Amniotic stem cell (primary cell): ENCODE data around the gene DYNC1I1.

Experiments
- DNase-seq: peaks from one replicate; lab custom pipeline; 2025; lab: John Stamatoyannopoulos, UW

The DYNC1I1 gene

GRCh38 chr7:96026010-96026409 lies 253.7 kb downstream of the DYNC1I1 start:
- no peak for DNase-seq

DNA sequence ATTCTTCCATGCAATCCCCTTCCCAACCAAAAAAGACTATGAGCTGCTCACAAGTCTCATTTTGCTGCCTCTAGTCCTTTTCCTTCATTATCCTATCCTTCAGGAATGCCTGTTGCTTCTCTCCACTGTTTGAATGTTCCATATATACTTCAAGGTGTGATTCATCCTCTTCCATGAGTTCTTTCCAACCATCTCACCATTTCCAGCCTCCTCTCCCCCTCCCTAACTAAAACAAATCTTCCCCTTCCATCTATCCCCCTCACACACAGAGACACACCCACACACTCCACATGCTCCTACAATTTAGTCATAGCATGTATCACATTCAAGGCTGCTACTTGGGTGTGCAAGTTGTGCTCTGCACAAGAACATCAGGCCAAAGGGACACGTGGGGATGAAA lies 254.3 kb downstream of the DYNC1I1 start:
- DNase-seq, result no peak

DNA sequence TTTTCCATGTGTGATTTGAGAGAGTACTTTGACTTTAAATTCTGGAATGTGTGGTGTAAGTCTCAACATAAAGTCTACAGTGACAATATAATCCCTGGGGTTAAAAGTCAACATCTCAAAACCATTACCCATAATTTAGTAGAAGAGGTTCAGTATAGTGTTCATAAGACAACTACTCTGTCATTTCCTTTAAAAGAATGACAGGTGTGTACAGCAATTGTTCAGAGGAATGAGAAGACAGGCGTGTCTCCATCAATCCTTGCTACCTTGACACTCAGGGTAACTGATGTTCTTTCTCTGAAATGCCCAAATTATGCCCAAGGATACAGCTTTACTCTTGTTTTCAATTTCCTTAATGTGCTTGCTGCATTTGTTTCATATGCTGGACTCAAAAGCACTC lies 256.4 kb downstream of the DYNC1I1 start:
- DNase-seq, result no peak

DNA sequence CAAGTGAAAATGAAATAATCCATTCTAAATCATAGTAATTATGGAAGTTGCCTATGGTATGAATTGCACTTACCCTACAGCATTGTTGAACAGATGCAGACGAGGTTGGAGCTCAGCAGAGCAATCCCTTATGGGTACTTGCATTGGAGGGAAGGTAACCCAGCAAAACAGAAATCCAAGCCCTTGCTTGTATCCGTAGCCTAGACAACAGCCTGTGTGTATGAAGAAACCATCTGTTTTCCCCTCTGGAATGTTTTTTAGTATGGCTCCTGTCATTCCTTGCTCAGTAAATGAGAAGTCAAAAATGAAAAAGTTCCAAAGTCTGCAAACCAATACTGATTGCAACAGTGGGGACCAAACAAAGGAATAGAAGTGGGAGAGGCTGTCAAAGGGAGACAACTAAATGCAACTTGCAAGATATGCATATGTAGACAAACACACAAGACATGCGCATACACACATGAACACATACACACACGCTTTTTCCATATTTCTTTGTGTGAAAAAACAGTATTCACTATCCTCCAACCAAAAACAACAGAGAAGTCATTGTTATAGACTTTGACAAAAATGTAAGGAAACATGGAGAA lies 260.8 kb downstream of the DYNC1I1 start:
- DNase-seq, result no peak

GRCh38 chr7:96034940-96035727 lies 262.8 kb downstream of the DYNC1I1 start:
- no peak for DNase-seq

DNA sequence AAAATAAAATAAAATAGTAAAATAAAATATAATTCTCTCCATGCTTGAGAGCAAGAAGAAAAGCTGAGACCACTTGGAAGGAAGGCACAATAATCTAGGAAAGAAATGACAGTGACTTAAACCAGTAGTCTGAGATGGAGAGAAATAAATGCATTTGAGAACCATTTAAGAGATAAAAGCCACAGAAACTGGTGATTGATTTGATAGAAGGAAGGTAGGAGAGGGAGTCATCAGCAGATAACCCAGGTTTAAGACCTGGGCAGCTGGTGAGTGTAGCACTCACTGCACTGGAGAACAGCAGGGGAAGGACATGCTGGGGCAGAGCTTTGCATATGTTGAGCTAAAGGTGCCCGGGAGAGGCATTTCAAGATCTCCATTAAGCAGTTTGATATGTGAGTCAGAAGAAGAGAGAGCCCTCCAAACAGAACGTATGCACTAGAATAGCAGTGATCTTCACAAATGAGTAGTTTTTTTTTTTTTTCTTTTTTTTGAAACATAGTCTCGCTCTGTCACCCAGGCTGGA lies 268.0 kb downstream of the DYNC1I1 start:
- no peak for DNase-seq

DNA sequence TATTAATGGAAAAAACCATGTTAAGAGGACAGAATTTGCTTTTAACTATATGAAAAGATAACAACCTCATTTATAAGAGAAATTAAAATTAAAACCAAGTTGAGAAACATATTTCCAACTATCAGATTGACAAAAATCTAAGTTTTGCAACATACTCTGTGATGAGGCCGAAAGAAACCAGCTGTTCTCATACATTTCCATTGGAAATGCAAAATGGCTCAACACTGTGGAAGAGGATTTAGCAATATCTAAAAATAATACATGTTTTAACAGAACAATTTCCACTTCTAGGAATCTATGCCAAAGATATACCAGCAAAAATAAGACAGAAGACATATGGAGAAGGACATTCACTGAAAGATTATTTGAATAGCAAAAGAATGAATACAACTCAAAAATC lies 268.8 kb downstream of the DYNC1I1 start:
- no peak for DNase-seq

DNA sequence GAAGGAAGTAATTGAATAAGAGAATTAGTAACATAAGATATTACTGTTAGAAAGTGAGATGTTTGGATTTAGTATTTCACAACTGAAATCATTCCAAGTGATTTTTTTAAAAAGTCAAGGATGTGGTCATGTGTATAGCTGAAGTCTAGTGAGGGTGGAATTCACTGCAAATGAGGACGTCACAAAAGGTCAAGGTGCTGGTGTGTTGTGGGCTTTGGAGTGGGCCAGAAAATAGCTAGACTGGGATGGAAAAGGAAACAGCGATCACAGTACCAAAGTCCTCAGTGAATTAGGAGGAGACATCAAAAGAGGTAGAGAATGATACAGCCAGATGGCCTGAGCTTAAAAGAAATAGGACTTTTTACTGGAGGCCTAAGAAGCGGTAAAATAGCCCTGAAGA lies 272.8 kb downstream of the DYNC1I1 start:
- DNase-seq, result no peak

GRCh38 chr7:96045919-96046318 lies 273.6 kb downstream of the DYNC1I1 start:
- no peak for DNase-seq

DNA sequence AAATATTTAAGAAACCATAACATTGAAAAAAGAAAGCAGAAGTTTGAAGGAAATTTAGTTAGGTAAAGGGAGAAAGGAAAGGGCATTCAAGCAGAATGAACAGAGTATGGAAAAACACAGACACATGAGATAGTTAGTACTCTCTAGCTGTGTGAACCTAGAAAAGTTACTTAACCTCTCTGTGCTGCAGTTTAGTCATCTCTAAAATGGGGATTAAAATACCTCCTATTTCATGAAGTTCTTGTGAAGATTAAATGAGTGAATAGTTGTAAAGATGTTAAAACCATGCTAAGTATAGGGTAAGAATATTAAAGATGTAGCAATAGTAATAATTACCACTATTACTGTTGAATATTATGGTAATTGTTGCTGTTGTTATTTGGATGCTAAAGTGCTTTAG lies 279.9 kb downstream of the DYNC1I1 start:
- no peak for DNase-seq

DNA sequence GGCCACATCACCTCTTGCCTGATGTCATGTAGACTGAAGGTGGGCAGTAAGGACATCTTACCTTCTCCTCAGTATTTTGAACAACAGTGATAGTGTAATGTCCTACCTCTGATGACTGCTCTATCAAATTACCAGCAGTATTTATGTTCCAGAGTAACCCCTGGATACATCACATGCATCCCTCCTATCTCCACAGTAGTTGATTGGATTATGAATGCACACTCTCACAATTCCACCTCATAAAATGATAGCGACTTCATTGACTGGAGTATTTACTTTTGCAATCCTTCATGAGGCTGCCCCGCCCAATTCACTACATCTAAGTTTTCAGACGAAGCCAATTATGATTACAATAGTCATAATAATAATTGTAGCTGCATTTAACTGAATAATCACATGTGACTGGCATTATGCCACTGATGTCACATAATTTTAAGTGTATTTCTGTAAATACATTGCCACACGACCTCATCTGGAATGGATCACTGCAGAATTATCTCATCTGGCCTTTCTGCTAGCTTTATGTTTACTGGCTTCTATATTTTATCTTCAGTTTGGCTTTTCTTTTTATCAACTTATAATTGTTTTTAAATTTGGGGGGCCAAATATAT lies 280.6 kb downstream of the DYNC1I1 start:
- no peak for DNase-seq

- no peak for DNase-seq
Observed at GRCh38 chr7:96055717-96056116, 283.4 kb downstream of the DYNC1I1 start.

DNA sequence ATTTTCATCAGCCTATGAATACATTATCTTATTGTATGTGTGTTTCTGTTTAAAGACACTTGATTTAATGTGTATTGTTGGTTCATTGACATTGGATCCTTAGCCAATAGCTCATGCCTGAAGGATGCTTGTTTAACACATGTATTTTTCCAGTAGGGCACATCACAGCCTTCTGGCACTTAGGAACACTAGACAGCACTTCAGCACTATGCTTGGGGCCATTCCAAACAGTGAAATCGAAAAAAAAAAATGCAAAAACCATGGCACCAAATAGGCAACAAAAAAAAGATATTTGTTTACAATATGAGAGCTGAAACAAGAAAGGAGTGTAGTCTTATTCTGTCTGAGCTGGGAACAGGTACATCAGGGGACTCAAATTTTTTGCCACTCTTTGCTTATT lies 286.7 kb downstream of the DYNC1I1 start:
- no peak for DNase-seq

GRCh38 chr7:96061009-96061408 lies 288.7 kb downstream of the DYNC1I1 start:
- no peak for DNase-seq

DNA sequence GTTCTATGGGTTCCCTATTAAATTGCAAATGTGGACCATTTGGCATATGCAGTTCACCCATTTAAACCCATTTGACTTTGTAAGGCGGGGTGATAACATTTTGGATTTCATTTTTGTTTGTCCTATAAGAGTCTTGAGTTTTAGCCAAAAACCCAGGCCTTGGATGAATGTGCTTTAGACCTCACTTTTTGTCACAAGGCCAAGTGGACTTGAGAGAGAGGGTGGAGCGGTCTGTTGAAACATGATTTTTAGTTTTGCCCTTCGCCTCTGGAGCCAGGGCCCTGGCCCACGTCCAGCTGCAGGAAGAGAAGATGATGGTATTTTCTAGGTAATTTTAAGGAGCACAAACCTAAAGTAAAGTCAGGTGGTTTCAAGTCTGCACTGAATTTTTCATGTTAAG lies 289.5 kb downstream of the DYNC1I1 start:
- DNase-seq, result no peak

- no peak for DNase-seq
Observed at GRCh38 chr7:96067321-96067720, 295.0 kb downstream of the DYNC1I1 start.

DNA sequence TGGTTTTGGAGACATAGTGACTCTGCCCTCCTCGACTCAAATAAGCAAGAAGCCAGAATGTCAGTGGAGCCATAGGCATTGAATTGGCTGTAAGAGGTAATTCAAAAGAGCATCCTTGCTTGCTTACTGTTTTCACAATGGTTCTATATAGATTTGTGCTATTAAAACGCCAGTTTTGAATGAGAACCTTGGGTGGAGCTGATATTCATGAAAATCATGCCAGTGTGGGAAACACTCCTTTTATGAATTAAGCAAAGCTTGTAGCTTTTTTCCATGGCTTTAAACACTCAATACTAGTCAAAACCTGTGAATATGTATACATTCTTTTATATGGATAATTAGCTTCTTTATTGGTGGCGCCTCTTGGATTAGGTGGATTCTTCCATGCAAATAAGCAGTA lies 297.0 kb downstream of the DYNC1I1 start:
- no peak for DNase-seq

- DNase-seq, result no peak
Observed at GRCh38 chr7:96074871-96075270, 302.5 kb downstream of the DYNC1I1 start.

DNA sequence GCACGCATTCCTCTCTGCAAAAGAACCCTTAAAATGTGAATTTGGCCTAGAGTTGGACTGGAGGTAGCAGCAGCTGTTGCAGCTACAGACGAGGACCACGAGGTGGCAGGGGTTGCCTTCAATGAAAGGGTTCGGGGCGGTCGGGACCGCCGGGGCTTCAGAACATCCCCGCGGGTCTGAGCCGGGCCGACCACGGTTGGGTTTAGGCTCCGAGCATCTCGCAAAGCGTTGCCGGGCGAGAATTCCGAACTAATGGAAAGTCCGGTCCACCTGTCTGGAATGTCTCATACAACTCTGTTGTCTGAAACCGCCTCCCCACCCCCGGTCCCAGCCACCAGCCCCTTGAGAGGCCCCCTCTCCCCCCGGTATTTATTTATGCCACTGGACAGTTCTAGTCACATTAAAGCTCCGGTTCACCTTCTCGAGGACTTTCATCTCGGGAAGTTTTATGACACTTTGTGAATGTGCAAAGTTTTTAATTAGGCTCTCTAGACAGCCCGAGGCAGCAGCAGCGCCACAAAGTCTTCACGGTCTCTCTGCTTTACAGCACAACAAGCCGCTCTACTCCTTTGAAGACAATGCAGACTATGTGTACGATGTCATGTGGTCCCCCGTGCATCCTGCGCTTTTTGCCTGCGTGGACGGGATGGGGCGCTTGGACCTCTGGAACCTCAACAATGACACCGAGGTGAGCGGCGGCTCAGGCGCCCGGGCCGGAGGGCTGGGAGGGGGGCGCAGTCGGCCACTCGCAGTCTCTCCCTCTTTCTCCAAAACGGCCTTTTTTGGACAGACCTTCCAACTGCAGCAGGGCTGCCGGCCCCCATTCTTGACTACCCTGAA lies 303.4 kb downstream of the DYNC1I1 start:
- peak; percentile 24 for DNase-seq

- no peak for DNase-seq
Observed at GRCh38 chr7:96076350-96076707, 304.0 kb downstream of the DYNC1I1 start.

DNA sequence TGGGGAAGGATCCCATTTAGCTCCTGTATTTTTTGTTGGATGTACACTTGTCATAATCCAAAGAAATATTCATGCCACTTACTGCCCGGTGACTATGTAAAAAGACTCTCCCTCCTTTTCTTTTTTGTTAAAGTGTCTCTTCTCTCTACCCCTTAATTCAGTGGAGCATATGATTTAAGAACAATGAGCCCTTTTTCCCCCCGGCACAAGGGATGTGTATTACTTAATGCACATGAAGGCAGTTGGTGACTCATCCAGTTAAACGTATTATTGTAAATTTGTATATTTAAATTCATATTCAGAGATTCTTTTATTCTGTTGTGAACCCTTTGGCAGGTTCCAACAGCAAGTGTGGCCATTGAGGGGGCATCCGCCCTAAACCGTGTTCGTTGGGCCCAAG lies 307.7 kb downstream of the DYNC1I1 start:
- DNase-seq, result no peak

DNA sequence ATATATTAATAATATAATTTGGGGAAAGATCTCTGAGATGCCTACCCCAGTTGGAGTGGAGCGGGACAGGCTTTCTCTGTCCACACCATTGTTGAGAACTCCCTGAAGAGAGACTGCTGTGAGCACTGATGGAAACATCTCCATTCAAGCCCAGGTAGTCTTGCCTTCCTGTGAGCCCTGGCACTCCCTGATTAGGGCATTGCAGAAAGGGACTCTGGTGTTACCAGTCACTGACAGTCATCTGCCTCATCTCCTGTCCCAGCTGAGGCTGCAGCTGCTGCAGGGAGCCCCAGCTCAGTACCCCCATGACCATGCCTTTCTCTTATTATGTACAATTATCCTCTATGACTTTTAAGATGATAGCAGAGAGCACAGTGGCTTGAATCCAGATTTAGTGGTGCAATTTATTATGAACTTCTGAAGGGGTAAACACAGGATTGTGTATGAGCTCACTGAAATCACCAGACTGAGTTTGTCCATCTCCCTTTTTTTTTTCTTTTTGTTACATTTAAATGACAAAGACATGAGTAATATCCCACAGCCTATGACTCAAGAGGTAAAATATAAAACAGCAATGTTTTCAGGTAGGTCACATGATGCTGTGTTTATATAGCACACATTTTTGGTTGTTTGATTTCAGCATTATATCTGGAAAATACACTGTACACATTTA lies 312.7 kb downstream of the DYNC1I1 start:
- DNase-seq, result no peak
